OCI-LY7 (cell line): Measurements from ENCODE around the gene CDK5RAP3.

Source experiments
- CTCF ChIP-seq: fragments of 200-600 bp; sonication (generic); conservative IDR thresholded peaks from 2 replicates; pipeline ENCODE4 v1.5.1; 2014; ENCODE audit warnings: mild to moderate bottlenecking, antibody characterized with exemption, low read length, moderate library complexity, mixed read lengths
- EZH2phosphoT487 ChIP-seq: fragments of 200-600 bp; sonication (generic); IDR thresholded peaks from 2 replicates; pipeline ENCODE4 v1.6.1; 2018; ENCODE audit warnings: low read depth, borderline replicate concordance, mild to moderate bottlenecking, mixed run types, antibody characterized with exemption, low read length, moderate library complexity, mixed read lengths

GRCh38 chr17:47931848-47932247 lies 39.1 kb upstream of the CDK5RAP3 start:
- TF ChIP-seq CTCF (no peak), EZH2phosphoT487 (no peak)
